Cardiac fibroblast (primary cell): Measurements from ENCODE around the gene NRXN3.

Experiments
- DNase-seq, 2 donors: peaks; one replicate each; pipeline versions ENCODE4 v3.0.0 to v3.0.0-alpha.2; 2010; ENCODE audit warnings: low read depth in 2 of 2
- H3K4me3 ChIP-seq, 2 donors: replicated peaks in 1 of 2; 1 replicate in 1 of 2; 2 replicates in 1 of 2; pipeline ENCODE4 v1.5.1; 2011; ENCODE audit warnings: low read depth in 2 of 2, low read length in 2 of 2, mild to moderate bottlenecking in 2 of 2, moderate library complexity in 1 of 2
- TF ChIP-seq, protein P1 (sequence below): IDR thresholded peaks from one replicate; pipeline ENCODE4 v1.5.1; 2011; ENCODE audit warnings: low read depth, mild to moderate bottlenecking, low read length, inconsistent platforms

Gene NRXN3

DNA sequence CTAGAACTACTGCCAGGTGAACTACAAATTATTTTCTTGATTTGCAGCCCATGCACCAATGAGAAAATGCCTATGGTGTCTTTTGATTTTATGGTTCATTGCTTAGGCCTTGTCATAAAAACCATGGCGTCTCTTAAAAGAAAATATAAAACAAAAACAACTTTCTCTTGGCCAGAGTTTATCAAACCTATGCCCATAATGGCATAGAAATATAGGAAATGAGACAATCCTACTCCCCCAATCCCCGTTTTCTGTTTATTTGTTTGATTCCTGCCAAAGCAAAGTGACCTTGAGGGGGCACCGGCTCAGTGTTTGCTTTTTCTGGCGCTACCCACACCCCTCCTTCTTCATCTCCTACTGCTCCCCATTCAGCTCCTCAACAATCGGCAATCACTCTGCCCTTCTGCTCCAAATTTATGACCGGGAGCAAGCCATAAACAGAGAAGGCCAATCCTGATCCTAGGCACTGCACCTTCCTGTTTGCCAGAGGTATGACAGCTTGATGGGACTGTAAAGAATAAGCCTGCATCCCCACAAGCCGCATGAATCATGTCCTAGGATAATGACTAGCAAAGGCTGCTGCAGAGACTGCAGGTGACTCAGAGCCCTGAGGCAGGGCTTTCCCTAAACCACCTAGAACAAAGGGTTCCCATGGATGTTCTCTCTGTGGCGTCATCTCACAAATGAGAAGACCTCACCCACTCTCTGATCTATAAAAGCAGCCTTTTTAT lies 874.9 kb downstream of the NRXN3 start:
- no peak overlapping the region for H3K4me3 ChIP-seq
- peak; percentile 1 to 97 for DNase-seq
- TF ChIP-seq, protein P1, sequence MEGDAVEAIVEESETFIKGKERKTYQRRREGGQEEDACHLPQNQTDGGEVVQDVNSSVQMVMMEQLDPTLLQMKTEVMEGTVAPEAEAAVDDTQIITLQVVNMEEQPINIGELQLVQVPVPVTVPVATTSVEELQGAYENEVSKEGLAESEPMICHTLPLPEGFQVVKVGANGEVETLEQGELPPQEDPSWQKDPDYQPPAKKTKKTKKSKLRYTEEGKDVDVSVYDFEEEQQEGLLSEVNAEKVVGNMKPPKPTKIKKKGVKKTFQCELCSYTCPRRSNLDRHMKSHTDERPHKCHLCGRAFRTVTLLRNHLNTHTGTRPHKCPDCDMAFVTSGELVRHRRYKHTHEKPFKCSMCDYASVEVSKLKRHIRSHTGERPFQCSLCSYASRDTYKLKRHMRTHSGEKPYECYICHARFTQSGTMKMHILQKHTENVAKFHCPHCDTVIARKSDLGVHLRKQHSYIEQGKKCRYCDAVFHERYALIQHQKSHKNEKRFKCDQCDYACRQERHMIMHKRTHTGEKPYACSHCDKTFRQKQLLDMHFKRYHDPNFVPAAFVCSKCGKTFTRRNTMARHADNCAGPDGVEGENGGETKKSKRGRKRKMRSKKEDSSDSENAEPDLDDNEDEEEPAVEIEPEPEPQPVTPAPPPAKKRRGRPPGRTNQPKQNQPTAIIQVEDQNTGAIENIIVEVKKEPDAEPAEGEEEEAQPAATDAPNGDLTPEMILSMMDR: no peak

DNA sequence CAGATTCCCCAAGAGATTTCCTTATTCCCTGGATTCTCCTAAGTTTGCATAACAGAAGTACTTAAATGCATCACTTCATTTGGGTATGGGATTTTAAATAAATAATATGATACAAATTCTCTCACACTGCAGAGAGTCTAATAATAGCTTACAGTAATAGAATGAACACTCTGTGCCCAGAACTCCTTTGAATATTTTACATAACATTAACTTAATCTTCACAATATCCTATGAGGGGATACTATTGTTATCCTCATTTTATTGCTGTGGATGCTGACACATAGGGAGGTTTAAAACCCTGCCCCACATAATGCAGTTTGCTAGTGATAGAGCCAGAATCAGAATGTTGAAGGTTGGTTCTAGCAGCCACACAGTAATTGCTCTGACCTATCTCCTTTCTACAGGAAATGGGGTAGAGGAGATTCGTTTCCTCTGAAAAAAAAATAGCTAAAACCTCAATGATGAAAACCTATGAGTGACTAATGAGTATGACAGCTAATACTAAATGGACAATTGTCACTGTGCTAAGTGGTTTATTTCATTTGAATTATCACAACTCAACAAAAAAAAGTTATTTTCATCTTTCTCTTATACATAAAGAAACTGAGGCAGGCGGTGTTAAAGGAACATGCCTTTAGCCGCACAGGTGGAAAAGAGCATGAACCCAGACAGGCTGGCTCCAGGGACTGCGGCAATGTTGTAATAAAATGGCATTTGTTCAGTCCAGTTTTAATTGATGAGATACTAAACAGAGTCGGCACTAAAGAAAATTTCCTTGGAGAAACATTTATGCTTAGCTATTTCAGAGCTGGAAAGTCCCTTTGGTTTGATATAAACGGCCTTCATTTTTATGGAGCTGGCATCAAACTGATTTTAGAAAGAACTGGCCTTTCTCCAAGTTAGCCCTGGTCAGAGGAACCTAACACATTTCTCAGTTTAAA lies 880.9 kb downstream of the NRXN3 start:
- H3K4me3 ChIP-seq: no peak overlapping the region
- TF ChIP-seq, protein P1: no peak
- DNase-seq: no peak

DNA sequence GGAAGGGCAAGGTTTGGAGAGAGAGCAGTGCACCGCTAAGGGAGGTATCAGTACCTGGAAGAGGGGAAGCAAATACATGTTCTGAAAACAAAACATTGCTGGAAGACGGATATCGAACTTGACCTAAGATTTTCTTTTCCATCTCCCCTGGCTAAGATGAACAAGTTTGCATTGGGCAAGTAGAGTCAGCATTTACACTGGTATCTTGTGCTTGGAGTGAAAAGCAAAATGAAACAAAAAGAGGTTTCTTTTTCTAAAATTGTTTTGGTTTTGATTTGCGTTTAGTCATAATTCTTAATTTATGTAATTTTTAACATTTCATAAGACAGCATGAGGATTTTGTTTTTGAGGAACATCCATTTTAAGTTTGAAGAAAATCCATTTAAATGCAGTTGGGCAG lies 881.6 kb downstream of the NRXN3 start:
- no peak for DNase-seq
- TF ChIP-seq, protein P1: no peak
- no peak overlapping the region for H3K4me3 ChIP-seq

DNA sequence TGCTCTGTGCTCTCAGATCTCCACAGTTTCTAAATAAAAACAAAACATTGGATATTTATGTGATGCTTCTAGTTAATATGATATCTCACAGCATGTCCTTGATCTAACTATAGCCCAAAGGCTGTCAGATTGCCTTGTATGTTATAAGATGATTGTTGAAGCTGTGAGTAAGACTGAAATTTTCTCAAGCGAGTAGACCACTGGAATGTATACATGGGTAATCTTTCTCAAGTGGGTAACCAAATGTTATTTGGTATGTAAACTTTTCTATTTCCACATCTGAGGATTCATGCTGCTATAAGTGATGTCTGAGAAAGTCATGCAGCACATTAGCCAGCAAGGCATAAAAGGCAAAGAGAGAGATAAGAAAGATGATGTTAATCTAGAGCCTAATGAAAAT lies 886.7 kb downstream of the NRXN3 start:
- TF ChIP-seq, protein P1: no peak
- no peak overlapping the region for H3K4me3 ChIP-seq
- DNase-seq: peak; percentile 3 to 19

DNA sequence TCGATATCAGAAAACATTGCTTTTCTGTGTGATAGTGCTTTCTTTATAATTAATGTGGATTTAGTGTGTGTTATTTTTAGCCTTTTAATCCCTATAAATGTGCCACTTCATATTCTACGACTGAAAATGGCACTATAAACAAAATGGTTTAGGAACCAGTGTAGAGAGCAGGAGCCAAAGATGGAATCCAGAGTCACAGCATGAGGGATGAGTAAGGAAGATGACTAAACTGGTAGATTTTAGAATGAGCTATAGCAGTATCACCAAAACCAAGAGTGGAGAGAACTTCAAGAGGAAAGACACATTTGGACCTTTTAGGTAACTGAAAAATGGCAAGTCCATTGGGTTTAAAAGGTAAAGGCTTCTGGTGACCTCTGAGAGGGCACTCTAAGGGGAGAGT lies 887.2 kb downstream of the NRXN3 start:
- TF ChIP-seq, protein P1: no peak
- peak in 1 of 2 donors; percentile 5 for DNase-seq
- no peak overlapping the region for H3K4me3 ChIP-seq

DNA sequence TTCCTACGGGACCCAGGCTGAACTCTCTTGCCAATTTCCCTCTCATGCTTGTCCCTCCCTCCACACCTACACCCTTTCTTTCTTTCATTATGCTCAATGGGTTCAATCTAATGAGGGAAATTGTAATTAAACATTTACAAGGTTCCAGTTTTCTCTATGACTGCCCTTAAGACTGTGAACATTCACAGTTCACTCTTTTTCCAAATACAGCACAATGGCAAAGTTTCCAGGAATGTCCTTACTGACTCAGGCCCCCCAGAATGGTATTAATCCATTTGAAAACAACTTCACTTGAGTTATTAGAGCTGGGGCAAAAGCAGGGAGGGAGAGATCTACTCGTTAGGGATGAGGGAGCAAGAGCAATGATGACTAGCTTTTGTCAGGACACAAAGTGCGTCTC lies 892.1 kb downstream of the NRXN3 start:
- TF ChIP-seq, protein P1: no peak
- DNase-seq: no peak
- no peak overlapping the region for H3K4me3 ChIP-seq
